ENCODE measurements around the gene ZNF492.

- TF ChIP-seq EZH2 (IDR thresholded peaks at IDR 0.05; ENCODE audit: insufficient read depth, poor library complexity, severe bottlenecking), result no peak
- no peak for TF ChIP-seq EZH2phosphoT487 (IDR thresholded peaks at IDR 0.05; ENCODE audit: insufficient read depth, low read depth)
Observed at GRCh38 chr19:22607653-22608430, 26.3 kb upstream of the ZNF492 start.

All from GM23248 (cell line).